Measurements from ENCODE around the gene ADIPOR2. TPM values are rescaled to one million over a fixed set of nuclear protein-coding genes. Genes with fewer than 3 reads are reported as not detected.

The ADIPOR2 gene
- total and polyA plus RNA-seq, 9 donors = 21.5 to 91.8 (median 42.0) TPM

- Histone ChIP-seq H3K4me1 (ENCODE audit: insufficient read depth) (no peaks in the 10 kb centered on the region), H3K36me3 (no peaks in the 10 kb centered on the region), H3K27ac (no peak overlapping the region), H3K27me3 (no peaks in the 10 kb centered on the region), H3K4me3 (no peak overlapping the region), H3K9me3 (no peaks in the 10 kb centered on the region)
- 69 to 74% (median 72%) methylated on average over 7 of the region's 7 CpGs for WGBS, 3 donors
- no peak for TF ChIP-seq EP300 (IDR thresholded peaks at IDR 0.05)
- intact Hi-C loops (cut with DNase I) = no loop called here
- DNase-seq = no peak
These were observed 9.9 kb upstream of the ADIPOR2 start for GRCh38 chr12:1680804-1681492.

- DNase-seq = no peak
- Histone ChIP-seq H3K4me3 (no peak overlapping the region), H3K27ac (no peak overlapping the region), H3K36me3 (no peaks in the 10 kb centered on the region), H3K27me3 (no peaks in the 10 kb centered on the region), H3K9me3 (no peaks in the 10 kb centered on the region), H3K4me1 (ENCODE audit: insufficient read depth) (no peaks in the 10 kb centered on the region)
- 15 to 27% (median 18%) methylated on average over 2 of the region's 2 CpGs for WGBS, 3 donors
- TF ChIP-seq POLR2A (IDR thresholded peaks at IDR 0.05) (no peak), EP300 (IDR thresholded peaks at IDR 0.05) (no peak)
- TF ChIP-seq, protein P1, sequence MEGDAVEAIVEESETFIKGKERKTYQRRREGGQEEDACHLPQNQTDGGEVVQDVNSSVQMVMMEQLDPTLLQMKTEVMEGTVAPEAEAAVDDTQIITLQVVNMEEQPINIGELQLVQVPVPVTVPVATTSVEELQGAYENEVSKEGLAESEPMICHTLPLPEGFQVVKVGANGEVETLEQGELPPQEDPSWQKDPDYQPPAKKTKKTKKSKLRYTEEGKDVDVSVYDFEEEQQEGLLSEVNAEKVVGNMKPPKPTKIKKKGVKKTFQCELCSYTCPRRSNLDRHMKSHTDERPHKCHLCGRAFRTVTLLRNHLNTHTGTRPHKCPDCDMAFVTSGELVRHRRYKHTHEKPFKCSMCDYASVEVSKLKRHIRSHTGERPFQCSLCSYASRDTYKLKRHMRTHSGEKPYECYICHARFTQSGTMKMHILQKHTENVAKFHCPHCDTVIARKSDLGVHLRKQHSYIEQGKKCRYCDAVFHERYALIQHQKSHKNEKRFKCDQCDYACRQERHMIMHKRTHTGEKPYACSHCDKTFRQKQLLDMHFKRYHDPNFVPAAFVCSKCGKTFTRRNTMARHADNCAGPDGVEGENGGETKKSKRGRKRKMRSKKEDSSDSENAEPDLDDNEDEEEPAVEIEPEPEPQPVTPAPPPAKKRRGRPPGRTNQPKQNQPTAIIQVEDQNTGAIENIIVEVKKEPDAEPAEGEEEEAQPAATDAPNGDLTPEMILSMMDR (IDR thresholded peaks at IDR 0.05) = no peak
- intact Hi-C loops (cut with DNase I) = no loop called here
These were observed 9.4 kb upstream of the ADIPOR2 start for GRCh38 chr12:1681493-1681807.

- Histone ChIP-seq H3K27ac (no peak overlapping the region), H3K27me3 (no peaks in the 10 kb centered on the region), H3K9me3 (no peaks in the 10 kb centered on the region), H3K4me1 (ENCODE audit: insufficient read depth) (no peaks in the 10 kb centered on the region), H3K4me3 (no peak overlapping the region), H3K36me3 (no peaks in the 10 kb centered on the region)
- 90 to 95% (median 91%) methylated on average over 5 of the region's 5 CpGs for WGBS, 3 donors
- TF ChIP-seq POLR2A (IDR thresholded peaks at IDR 0.05) = no peak
- no peak for TF ChIP-seq EP300 (IDR thresholded peaks at IDR 0.05)
- TF ChIP-seq, protein P1 (IDR thresholded peaks at IDR 0.05) = no peak
- DNase-seq = no peak
- intact Hi-C loops (cut with DNase I) = no loop called here
These were observed 2.7 kb upstream of the ADIPOR2 start for GRCh38 chr12:1688086-1688710.

DNA sequence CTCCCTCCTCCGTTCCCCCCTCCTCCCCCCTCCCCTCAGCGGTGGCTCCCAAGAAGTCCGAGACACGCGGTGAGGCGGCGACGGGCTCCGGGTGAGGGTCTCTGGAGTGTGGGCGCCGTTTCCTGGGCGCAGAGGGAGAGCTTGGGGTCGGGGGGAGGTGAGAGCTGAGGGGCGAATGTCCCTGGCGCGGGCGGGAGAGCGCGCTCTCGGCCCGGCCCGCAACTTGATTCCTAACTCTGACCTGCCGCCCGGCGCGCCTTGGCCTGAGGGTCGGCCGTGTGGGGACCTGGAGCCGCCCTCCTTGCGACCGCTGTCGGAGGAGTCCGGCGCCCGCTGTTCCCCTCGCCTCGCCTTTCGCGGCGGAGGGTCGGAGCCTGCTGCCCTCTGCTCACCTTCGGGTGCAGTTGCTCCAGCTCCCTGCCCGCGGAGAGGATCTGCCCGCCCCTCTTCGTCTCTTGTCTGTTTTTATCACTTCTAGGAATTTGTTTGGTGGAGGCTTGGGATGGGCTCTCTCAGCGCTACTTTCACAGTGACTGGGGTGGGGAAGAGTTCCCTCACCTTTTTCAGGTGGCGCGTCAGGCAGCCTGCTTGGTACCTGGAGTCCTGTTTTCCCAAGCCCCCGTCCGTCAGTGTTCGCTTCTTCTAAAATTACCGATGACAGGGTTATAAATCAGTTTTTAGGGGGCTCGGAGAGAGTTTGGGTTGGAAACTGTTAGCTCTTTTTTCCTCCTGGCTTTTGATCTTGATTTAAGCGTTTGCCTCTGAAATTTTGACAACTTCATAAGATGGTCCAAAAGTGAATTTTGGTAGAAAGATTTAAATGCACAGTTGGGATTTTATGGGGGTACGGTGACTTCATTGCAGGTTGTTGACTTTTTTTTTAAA is 495 bp downstream of the ADIPOR2 start:
- Histone ChIP-seq H3K4me1 (ENCODE audit: insufficient read depth) (peaks cover 4% of the 10 kb centered on the region), H3K27me3 (no peaks in the 10 kb centered on the region), H3K9me3 (no peaks in the 10 kb centered on the region), H3K27ac (peak overlapping the region; percentile 58 to 77), H3K36me3 (no peaks in the 10 kb centered on the region), H3K4me3 (peak overlapping the region; percentile 100)
- WGBS, 3 donors = 1% methylated on average over 45 to 56 of the region's 56 CpGs
- TF ChIP-seq, protein P1 (IDR thresholded peaks at IDR 0.05) = no peak
- peak in 1 of 5 donors; percentile 48 for DNase-seq
- intact Hi-C loops (cut with DNase I) = no loop called here

Data from ovary (tissue), 9 donors.